Natural killer cell (primary cell): ENCODE measurements around the gene RAX. TPM values are rescaled to one million over a fixed set of nuclear protein-coding genes. Genes with fewer than 3 reads are reported as not detected.

Experiments used
- ATAC-seq, 3 donors: fragments of 150-1000 bp in 2 of 3; fragments of 200-7000 bp in 1 of 3; cut with Tn5 transposase; 1 replicate in 1 of 3; 2 replicates in 2 of 3; pipeline ENCODE4 v1.10.0; 2021; ENCODE audit warnings: mild to moderate bottlenecking in 2 of 3, moderate library complexity in 2 of 3
- DNase-seq, 2 donors: peaks; one replicate each; pipeline versions ENCODE4 v3.0.0 to v3.0.0-alpha.2; 2013 to 2021; ENCODE audit warnings: mixed read lengths in 1 of 2
- H3K27ac ChIP-seq: one replicate; pipeline ENCODE4 v1.5.1; 2013; ENCODE audit warnings: mild to moderate bottlenecking, low read length
- H3K27me3 ChIP-seq: one replicate; pipeline ENCODE4 v1.6.1; 2013; ENCODE audit warnings: low read length; ENCODE audit not compliant: control insufficient read depth, insufficient read depth
- H3K36me3 ChIP-seq: one replicate; pipeline ENCODE4 v1.6.1; 2013; ENCODE audit warnings: low read length; ENCODE audit not compliant: control insufficient read depth, insufficient read depth
- H3K4me1 ChIP-seq: one replicate; pipeline ENCODE4 v1.6.1; 2013; ENCODE audit warnings: low read length; ENCODE audit not compliant: control insufficient read depth, insufficient read depth
- H3K4me3 ChIP-seq: one replicate; pipeline ENCODE4 v1.5.1; 2013; ENCODE audit warnings: low read length
- H3K9me3 ChIP-seq: one replicate; pipeline ENCODE4 v1.6.1; 2013; ENCODE audit warnings: low read length; ENCODE audit not compliant: control insufficient read depth, insufficient read depth
- H3K27ac Mint-ChIP-seq, 2 donors: one replicate each; pipeline ENCODE4 v1.8.0; 2022; ENCODE audit warnings: mild to moderate bottlenecking in 2 of 2, mixed read lengths in 2 of 2, moderate library complexity in 1 of 2
- H3K27me3 Mint-ChIP-seq, 2 donors: one replicate each; pipeline ENCODE4 v1.8.0; 2022; ENCODE audit warnings: low read depth in 2 of 2, mixed read lengths in 2 of 2
- H3K36me3 Mint-ChIP-seq: one replicate; pipeline ENCODE4 v1.8.0; 2022; ENCODE audit warnings: mixed read lengths
- H3K4me1 Mint-ChIP-seq, 2 donors: one replicate each; pipeline ENCODE4 v1.8.0; 2022; ENCODE audit warnings: mixed read lengths in 2 of 2
- H3K4me3 Mint-ChIP-seq: one replicate; pipeline ENCODE4 v1.8.0; 2022; ENCODE audit warnings: mild to moderate bottlenecking, moderate library complexity, mixed read lengths
- H3K9me3 Mint-ChIP-seq, 2 donors: one replicate each; pipeline ENCODE4 v1.8.0; 2022; ENCODE audit warnings: mixed read lengths in 2 of 2
- WGBS: methylation state at CpG from one replicate; pipeline ENCODE4 v1.1.7; 2013; ENCODE audit warnings: missing lambda C conversion rate; ENCODE audit not compliant: insufficient coverage; 5-methylcytosine and 5-hydroxymethylcytosine counted together
- intact Hi-C: fragments of 100-400 bp; cut with micrococcal nuclease; formaldehyde crosslinking; loops from one replicate; pipeline ENCODE4 v1.14.2; 2022
- total RNA-seq, 4 donors: library from RNA; stranded (reverse); fragments of 120-200 nt in 1 of 4; gene quantifications; one replicate each; pipeline versions ENCODE4 v1.2.3 to v1.2.4, GENCODE V29; 2013 to 2022
- TF ChIP-seq, protein P1 (sequence below): fragments of 200-600 bp; IDR thresholded peaks from one replicate; pipeline ENCODE4 v1.8.0; 2022; ENCODE audit warnings: antibody characterized with exemption

The RAX gene
- total RNA-seq, 3 donors from 2014 or later (not counting 1 experiment from before 2014, with no cell fraction given), result not detected

DNA sequence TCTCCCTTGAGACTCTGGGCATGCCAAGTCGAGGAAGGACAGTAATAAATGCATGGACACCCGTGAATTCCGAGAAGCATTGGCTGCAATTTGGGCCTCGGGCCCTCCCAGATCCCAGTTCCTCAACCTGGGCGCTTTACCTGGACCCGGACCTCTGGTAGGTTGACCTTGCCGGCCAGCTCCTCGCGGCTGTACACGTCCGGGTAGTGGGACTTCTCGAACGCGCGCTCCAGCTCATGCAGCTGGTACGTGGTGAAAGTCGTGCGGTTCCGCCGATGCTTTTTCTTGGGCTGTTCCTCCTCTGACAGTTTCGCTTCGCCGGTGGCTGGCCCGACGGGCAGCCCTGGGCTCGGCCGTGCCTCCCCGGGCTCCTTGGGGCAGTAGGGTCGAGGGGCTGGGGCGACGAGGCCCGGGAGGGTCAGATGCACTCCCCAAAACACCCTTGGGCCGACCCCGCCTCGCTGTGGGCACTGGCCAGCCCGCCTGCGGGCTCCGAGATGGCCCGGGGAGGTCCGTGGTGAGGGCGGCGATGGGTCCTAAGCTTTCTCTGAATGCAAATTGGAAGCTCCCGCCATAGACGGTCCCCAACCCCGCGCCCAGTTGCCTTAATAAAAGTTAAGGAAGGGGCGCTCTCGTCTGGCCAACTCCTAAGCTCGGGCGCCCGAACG lies 899 bp downstream of the RAX start:
- WGBS, result 3% methylated on average over 52 of the region's 52 CpGs
- TF ChIP-seq, protein P1, sequence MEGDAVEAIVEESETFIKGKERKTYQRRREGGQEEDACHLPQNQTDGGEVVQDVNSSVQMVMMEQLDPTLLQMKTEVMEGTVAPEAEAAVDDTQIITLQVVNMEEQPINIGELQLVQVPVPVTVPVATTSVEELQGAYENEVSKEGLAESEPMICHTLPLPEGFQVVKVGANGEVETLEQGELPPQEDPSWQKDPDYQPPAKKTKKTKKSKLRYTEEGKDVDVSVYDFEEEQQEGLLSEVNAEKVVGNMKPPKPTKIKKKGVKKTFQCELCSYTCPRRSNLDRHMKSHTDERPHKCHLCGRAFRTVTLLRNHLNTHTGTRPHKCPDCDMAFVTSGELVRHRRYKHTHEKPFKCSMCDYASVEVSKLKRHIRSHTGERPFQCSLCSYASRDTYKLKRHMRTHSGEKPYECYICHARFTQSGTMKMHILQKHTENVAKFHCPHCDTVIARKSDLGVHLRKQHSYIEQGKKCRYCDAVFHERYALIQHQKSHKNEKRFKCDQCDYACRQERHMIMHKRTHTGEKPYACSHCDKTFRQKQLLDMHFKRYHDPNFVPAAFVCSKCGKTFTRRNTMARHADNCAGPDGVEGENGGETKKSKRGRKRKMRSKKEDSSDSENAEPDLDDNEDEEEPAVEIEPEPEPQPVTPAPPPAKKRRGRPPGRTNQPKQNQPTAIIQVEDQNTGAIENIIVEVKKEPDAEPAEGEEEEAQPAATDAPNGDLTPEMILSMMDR, result no peak
- peaks cover 55% of the 10 kb centered on the region for H3K27me3 ChIP-seq
- H3K36me3 ChIP-seq, result no peaks in the 10 kb centered on the region
- DNase-seq (no peak), ATAC-seq (no peak)
- peaks cover 15% of the 10 kb centered on the region for H3K4me1 ChIP-seq
- Mint-ChIP-seq H3K9me3 (no peaks in the 10 kb centered on the region), H3K36me3 (no peaks in the 10 kb centered on the region), H3K4me3 (no peak overlapping the region), H3K27ac (no peak overlapping the region), H3K27me3 (peaks cover 72 to 77% of the 10 kb centered on the region in 2 donors), H3K4me1 (peaks cover 6 to 21% of the 10 kb centered on the region in 2 donors)
- intact Hi-C loops, result no loop called here
- H3K27ac ChIP-seq, result no peak overlapping the region
- no peak overlapping the region for H3K4me3 ChIP-seq
- no peaks in the 10 kb centered on the region for H3K9me3 ChIP-seq

DNA sequence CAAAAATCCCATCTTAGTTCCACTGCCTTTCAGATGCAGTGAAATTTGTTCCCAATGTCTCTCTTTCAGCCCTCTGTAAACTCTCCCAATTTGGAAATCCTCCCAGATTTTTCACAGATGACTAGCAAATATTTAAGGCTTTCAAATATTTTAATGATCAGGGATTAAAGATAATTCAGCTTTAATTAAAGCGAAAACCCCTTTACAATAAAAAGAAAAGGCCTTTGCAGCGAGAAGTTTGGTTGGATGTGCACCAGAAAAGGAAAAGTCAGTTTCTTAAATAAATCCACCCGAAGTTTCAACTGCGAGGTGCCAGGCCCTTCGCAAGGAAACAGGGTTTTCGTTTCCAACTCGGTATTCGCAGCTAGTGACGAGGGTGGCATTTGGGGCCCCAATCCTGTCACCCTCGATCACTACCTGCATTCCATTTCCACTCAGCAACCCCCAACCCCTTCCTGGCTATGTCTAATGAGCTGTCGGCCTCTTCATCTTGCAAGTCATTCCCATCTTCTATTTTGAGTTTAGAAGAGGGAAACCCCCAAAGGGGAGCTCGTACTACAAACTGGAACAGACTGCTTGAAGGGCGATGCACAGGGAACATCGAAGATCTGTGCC lies 1.5 kb downstream of the RAX start:
- Mint-ChIP-seq H3K9me3 (no peaks in the 10 kb centered on the region), H3K27me3 (peaks cover 71 to 77% of the 10 kb centered on the region in 2 donors), H3K4me1 (peaks cover 6 to 21% of the 10 kb centered on the region in 2 donors), H3K36me3 (no peaks in the 10 kb centered on the region), H3K4me3 (no peak overlapping the region), H3K27ac (no peak overlapping the region)
- WGBS, result 8% methylated on average over 13 of the region's 14 CpGs
- H3K4me1 ChIP-seq, result peaks cover 15% of the 10 kb centered on the region
- no peaks in the 10 kb centered on the region for H3K36me3 ChIP-seq
- intact Hi-C loops, result no loop called here
- peaks cover 61% of the 10 kb centered on the region for H3K27me3 ChIP-seq
- TF ChIP-seq, protein P1, result no peak
- no peak overlapping the region for H3K4me3 ChIP-seq
- H3K27ac ChIP-seq, result no peak overlapping the region
- DNase-seq, result no peak
- no peaks in the 10 kb centered on the region for H3K9me3 ChIP-seq
- ATAC-seq, result no peak

DNA sequence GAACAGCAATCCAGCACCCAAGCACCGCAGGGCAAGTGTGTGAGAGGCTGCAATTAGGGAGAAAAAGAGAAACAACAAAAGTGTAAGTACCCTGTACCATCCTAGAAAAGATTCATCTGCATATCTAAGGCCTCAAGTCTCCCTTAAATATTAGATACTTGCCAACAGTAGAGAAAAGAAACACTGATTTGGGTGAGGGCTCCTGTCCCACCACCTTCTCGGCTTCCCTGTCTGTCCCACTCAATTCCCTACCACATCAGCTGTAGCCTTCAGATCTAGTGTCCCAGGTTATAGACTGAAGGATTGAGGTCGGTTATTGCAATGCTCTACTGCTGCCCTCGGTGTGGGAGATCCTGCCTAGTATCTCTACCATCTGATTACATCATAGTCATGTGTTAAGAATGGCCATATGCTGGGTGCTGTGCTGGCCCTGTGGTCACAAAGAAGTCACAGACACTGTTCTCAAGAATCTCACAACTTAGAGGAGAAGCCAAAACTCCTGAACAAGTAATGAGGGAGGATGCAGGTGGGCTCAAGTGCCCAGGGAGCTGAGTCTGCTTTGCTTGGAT lies 2.5 kb downstream of the RAX start:
- Histone ChIP-seq H3K9me3 (no peaks in the 10 kb centered on the region), H3K27ac (no peak overlapping the region), H3K36me3 (no peaks in the 10 kb centered on the region), H3K4me1 (peaks cover 15% of the 10 kb centered on the region), H3K27me3 (peaks cover 68% of the 10 kb centered on the region), H3K4me3 (no peak overlapping the region)
- DNase-seq (no peak), ATAC-seq (no peak)
- intact Hi-C loops, result no loop called here
- TF ChIP-seq, protein P1, result no peak
- Mint-ChIP-seq H3K27ac (no peak overlapping the region), H3K4me3 (no peak overlapping the region), H3K4me1 (peaks cover 6 to 21% of the 10 kb centered on the region in 2 donors), H3K27me3 (peaks cover 72 to 77% of the 10 kb centered on the region in 2 donors), H3K36me3 (no peaks in the 10 kb centered on the region), H3K9me3 (no peaks in the 10 kb centered on the region)
- 7% methylated on average over 4 of the region's 4 CpGs for WGBS
